ENCODE data around the gene KRT78.
"Not testable (repeated sequence)": the region's sequence is repeated elsewhere in the genome, so short reads cannot be mapped to it uniquely, and the experiment has no call there.

DNA sequence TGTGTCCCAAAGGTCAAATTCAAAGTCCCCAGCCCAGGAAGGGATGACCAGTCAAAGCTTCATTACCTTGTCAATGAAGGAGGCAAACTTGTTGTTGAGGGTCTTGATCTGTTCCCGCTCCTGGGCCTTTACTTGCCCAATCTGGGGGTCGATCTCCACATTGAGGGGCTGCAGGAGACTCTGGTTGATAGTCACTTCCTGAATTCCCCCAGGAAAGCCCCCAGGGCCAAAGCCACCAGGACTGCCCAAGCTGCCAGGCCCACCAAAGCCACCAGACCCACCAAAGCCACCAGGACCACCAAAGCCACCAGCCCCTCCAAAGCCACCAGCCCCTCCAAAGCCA is 53.5 kb downstream of the KRT78 start:
- not testable (repeated sequence) for TF ChIP-seq CTCF, POLR2A (IDR thresholded peaks at IDR 0.05)

All from heart left ventricle (tissue), 13 donors.